Lower leg skin (tissue), 4 donors: ENCODE results near the gene LMAN1. TPM values are rescaled to one million over a fixed set of nuclear protein-coding genes. Genes with fewer than 3 reads are reported as not detected.
A peak's percentile ranks its signal among the peaks of the same experiment; 100 is the strongest.

ENCODE experiments used
- DNase-seq, 2 donors: peaks; one replicate each; pipeline ENCODE4 v3.0.0-alpha.2; 2019; ENCODE audit warnings: low spot score in 2 of 2
- H3K4me3 ChIP-seq: fragments of 200-600 bp; sonication (generic); 2 replicates; pipeline ENCODE4 v1.5.1; 2017; ENCODE audit warnings: mild to moderate bottlenecking, low read depth; ENCODE audit not compliant: poor library complexity, severe bottlenecking
- POLR2A ChIP-seq, 2 donors: fragments of 450-650 bp; IDR thresholded peaks; one replicate each; pipeline ENCODE4 v1.6.1; 2016 to 2017; ENCODE audit warnings: antibody characterized with exemption in 2 of 2, mild to moderate bottlenecking in 1 of 2, moderate library complexity in 1 of 2
- WGBS, 2 donors: methylation state at CpG; one replicate each; pipeline ENCODE4 v1.1.5; 2018; 5-methylcytosine and 5-hydroxymethylcytosine counted together
- intact Hi-C: fragments of 100-400 bp; cut with DNase I; formaldehyde crosslinking; loops from one replicate; pipeline ENCODE4 v1.15.0; 2023; ENCODE audit warnings: low total_unique reads
- total RNA-seq, 4 donors: library from RNA; depleted of rRNA; stranded (reverse); fragments of >200 nt; gene quantifications; one replicate each; pipeline ENCODE4 v1.1.0, GENCODE V29; 2016
- TF ChIP-seq, protein P1 (sequence below), 3 donors: fragments of 450-650 bp; IDR thresholded peaks; one replicate each; pipeline ENCODE4 v1.5.1; 2016; ENCODE audit warnings: antibody characterized with exemption in 3 of 3, mild to moderate bottlenecking in 3 of 3, moderate library complexity in 2 of 3

Gene LMAN1
- total RNA-seq, 4 donors from 2014 or later, result 26.0 to 55.7 (median 36.4) TPM

DNA sequence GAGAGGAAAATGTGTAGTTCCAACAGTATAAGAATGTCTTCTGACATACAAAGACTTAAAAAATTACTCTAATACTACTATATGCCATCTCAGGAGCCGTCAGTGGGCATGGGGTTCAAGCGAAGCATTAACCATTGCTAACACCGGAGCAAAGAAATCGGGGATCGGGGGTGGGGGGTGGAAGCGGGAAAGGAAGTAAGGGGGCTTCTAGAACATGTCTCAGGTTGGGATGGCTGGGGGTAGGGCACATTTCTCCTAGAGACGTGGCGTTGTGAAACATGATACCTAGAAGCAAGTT is 702 bp downstream of the LMAN1 start:
- no peak for TF ChIP-seq POLR2A (IDR thresholded peaks at IDR 0.05)
- TF ChIP-seq, protein P1, sequence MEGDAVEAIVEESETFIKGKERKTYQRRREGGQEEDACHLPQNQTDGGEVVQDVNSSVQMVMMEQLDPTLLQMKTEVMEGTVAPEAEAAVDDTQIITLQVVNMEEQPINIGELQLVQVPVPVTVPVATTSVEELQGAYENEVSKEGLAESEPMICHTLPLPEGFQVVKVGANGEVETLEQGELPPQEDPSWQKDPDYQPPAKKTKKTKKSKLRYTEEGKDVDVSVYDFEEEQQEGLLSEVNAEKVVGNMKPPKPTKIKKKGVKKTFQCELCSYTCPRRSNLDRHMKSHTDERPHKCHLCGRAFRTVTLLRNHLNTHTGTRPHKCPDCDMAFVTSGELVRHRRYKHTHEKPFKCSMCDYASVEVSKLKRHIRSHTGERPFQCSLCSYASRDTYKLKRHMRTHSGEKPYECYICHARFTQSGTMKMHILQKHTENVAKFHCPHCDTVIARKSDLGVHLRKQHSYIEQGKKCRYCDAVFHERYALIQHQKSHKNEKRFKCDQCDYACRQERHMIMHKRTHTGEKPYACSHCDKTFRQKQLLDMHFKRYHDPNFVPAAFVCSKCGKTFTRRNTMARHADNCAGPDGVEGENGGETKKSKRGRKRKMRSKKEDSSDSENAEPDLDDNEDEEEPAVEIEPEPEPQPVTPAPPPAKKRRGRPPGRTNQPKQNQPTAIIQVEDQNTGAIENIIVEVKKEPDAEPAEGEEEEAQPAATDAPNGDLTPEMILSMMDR (IDR thresholded peaks at IDR 0.05), result no peak
- no peak for DNase-seq
- intact Hi-C loops, result no loop called here
- 1 to 3% methylated on average over 8 of the region's 8 CpGs for WGBS, 2 donors
- peak overlapping the region; percentile 60 for H3K4me3 ChIP-seq

DNA sequence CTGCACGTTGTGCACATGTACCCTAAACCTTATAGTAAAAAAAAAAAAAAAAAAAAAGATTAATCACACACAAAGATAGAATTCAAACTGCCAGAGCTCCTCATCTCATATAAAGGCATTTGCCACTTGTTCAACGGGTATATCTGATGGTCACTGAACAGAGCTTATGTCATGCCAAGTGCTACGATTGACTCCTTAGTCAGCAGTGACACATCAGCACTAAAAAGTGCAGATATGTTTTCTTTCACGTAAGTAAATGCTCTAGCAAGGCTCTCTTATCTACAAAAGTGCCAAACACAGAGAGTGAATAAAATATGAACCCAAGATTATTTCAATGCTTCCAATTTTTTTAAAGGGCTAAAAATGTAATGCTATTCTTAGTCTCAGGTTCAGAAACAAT is 1.1 kb downstream of the LMAN1 start:
- intact Hi-C loops, result no loop called here
- TF ChIP-seq, protein P1 (IDR thresholded peaks at IDR 0.05), result no peak
- TF ChIP-seq POLR2A (IDR thresholded peaks at IDR 0.05), result no peak

DNA sequence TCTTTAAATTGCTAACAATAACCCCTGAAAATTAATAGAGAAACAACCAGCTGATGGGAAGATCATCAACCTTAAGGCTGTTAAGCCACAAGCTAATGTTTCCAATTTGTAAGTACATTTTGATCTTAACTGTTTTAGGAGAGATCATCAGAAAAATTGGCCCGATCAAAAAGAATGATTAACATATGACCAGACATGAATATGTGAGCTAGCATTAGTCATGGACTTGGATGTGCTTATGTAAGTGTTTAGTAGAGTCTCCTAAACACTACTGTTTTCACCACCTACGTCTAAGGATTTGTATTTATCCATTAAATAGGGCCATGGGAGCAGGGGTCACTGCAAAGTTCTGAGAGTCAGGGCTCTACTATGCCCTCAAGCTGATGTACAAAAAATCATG is 4.3 kb downstream of the LMAN1 start:
- no peak overlapping the region for H3K4me3 ChIP-seq
- TF ChIP-seq POLR2A (IDR thresholded peaks at IDR 0.05), result no peak
- TF ChIP-seq, protein P1 (IDR thresholded peaks at IDR 0.05), result no peak
- whole genome bisulfite sequencing, 2 donors, result 50 to 61% methylated on average over 2 of the region's 2 CpGs
- intact Hi-C loops, result no loop called here
- no peak for DNase-seq

More for the DNA sequence above, 1.1 kb downstream of the LMAN1 start:
- 2 to 6% methylated on average over 4 of the region's 4 CpGs for WGBS, 2 donors
- DNase-seq, result no peak
- H3K4me3 ChIP-seq, result no peak overlapping the region

DNA sequence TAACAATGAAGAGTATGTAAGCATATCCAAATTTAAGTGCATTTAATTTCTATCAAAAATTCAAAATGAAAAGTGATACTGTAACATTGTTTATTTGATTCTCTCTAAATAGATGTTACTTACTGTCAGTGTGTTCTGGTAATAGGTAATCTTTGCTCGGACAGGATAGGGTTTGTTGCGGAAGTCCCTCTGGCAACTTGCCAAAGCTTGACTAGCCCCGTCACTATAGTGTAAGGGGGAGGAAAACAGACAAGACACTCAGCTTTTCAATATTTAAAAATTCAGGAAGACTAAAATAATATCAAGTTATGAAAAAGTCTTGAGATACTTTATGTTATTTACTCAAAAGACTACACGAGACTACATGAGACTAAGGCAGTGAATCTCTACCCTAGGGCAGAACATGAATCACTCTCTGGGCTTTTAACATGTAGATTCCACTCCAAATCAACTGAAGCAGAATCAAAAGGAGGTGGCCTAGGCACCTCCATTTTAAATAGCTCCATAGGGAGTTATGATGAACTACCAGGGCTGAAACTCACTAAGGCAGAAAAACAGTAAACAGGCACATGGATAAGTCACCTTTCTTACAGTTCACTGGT is 5.9 kb downstream of the LMAN1 start:
- no peak for DNase-seq
- whole genome bisulfite sequencing, 2 donors, result 71 to 85% methylated on average over 4 of the region's 4 CpGs
- TF ChIP-seq, protein P1 (IDR thresholded peaks at IDR 0.05), result no peak
- no peak for TF ChIP-seq POLR2A (IDR thresholded peaks at IDR 0.05)
- intact Hi-C loops, result no loop called here
- no peak overlapping the region for H3K4me3 ChIP-seq

DNA sequence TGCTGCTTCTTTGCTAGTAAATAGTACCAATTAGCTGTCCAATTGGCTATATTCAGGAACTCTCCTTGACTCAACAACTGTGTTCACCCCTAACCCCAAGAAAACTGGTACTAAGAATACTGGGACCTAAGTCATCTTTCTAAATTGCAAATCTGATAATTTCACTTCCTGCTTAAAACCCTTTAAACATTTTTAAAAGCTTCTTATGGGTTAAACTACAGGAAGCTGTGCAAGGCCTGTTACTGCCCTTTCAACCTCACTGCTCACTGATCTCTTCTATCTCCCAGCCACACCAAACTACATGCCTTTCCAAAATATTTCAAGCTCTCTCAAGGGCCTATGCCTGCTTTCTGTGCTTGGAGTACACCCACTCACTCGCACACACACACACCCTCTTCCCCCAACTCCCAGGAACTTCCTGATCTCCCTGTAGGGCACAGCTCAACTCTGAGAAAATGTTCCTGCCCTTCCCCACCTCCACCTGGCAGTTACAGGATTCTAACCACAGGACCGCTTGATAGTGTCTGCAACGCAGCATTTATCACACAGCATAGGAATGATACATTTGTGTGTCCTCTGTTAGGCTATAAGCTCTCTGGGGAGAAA is 6.7 kb downstream of the LMAN1 start:
- no peak for DNase-seq
- TF ChIP-seq POLR2A (IDR thresholded peaks at IDR 0.05), result no peak
- TF ChIP-seq, protein P1 (IDR thresholded peaks at IDR 0.05), result no peak
- intact Hi-C loops, result no loop called here
- WGBS, 2 donors, result 86 to 88% methylated on average over 3 of the region's 3 CpGs
- no peak overlapping the region for H3K4me3 ChIP-seq

DNA sequence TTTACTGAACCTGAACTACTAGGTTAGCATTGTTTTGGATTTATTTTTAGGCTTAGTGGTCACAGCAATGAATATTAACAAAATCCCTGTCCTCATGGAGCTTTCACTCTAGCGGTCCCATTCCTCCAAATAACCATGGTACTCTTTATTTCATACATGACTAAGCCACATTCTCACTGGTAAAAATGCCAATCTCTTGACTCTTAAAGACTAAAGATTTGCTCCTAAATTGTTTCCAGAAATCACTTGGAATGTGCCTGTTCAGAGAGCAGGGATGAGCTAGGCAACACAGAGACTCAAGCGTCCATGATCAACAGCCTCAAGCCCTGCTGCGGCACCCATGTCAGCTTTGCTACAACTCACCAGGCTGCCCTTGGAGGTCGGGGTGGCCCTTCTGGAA is 13.5 kb downstream of the LMAN1 start:
- intact Hi-C loops, result no loop called here
- 96 to 98% methylated on average over 4 of the region's 4 CpGs for WGBS, 2 donors

More for the DNA sequence above, 13.5 kb downstream of the LMAN1 start:
- no peak overlapping the region for H3K4me3 ChIP-seq
- no peak for TF ChIP-seq POLR2A (IDR thresholded peaks at IDR 0.05)
- TF ChIP-seq, protein P1 (IDR thresholded peaks at IDR 0.05), result no peak
- no peak for DNase-seq
